ENCODE measurements around the gene IFTAP.

DNA sequence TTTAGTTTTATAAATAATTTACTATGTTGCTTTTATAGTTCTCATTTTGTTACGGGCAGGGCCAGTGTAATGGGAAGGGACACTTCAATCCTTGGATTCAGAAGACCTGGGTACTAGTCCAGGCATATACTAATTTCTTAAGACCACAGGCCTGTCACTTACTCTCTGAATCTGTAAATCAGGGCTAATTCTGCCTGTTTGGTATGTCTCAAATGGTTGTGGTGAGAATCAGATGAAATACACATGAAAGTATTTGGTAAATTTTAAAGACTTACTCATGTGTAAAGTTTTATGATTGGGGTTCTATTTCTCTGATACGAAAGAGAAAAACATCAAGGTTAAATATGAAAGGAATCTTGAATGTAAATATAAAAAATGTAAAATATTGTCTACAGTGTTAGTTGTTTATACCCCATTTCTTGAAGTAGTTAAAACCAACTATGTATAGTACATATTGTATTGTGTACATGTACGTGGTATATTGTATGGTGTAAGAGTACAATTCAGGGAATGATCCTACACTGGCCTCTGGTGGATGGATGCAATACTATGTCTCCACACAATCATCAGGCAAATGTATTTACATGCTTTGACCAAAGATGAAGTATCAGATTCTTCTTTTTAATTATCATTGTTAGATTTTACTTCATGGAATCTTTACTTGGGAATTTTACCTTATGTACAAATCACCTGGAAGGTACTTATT lies 28.3 kb downstream of the IFTAP start:
- peak; percentile 26 to 46 (median 40) for TF ChIP-seq CTCF (IDR thresholded peaks at IDR 0.05)
- no peak for TF ChIP-seq POLR2A (IDR thresholded peaks at IDR 0.05; ENCODE audit: low read depth)
